Stimulated activated CD8-positive, alpha-beta memory T cell treated with anti-CD3 and anti-CD28 coated beads, Interleukin-7, amount 100 ng/mL, for 48 hours (primary cell): ENCODE results near the gene MYBPC1.
"Not testable (repeated sequence)": the region's sequence is repeated elsewhere in the genome, so short reads cannot be mapped to it uniquely, and the experiment has no call there.

Source experiments
- DNase-seq, 2 donors: peaks; one replicate each; pipeline ENCODE4 v3.0.0-alpha.2; 2020; ENCODE audit warnings: low read depth in 1 of 2; ENCODE audit errors: extremely low read depth in 1 of 2

Gene MYBPC1

GRCh38 chr12:101720118-101720517, 125.3 kb downstream of the MYBPC1 start:
- no peak for DNase-seq

- DNase-seq: no peak
These were observed 127.6 kb downstream of the MYBPC1 start for GRCh38 chr12:101722392-101722791.

- DNase-seq: no peak
These were observed 132.3 kb downstream of the MYBPC1 start for GRCh38 chr12:101727098-101727497.

- DNase-seq: no peak
These were observed 135.1 kb downstream of the MYBPC1 start for GRCh38 chr12:101729842-101730241.

GRCh38 chr12:101732318-101732717, 137.5 kb downstream of the MYBPC1 start:
- no peak for DNase-seq

GRCh38 chr12:101733166-101733565, 138.4 kb downstream of the MYBPC1 start:
- no peak for DNase-seq

GRCh38 chr12:101734482-101734881, 139.7 kb downstream of the MYBPC1 start:
- DNase-seq: not testable (repeated sequence)
